Suprapubic skin (tissue), 4 donors: ENCODE data around the gene RPS6KA5.

ENCODE experiments used
- POLR2A ChIP-seq, 2 donors: fragments of 450-650 bp; IDR thresholded peaks; one replicate each; pipeline ENCODE4 v1.6.1; 2017; ENCODE audit warnings: antibody characterized with exemption in 2 of 2, mild to moderate bottlenecking in 2 of 2, moderate library complexity in 2 of 2
- POLR2AphosphoS5 ChIP-seq, 3 donors: sonication (generic); formaldehyde crosslinking; IDR thresholded peaks; one replicate each; pipeline ENCODE4 v1.6.1; 2017; ENCODE audit warnings: antibody characterized with exemption in 3 of 3
- TF ChIP-seq, protein P1 (sequence below), 2 donors: fragments of 200-600 bp in 1 of 2; fragments of 450-650 bp in 1 of 2; sonication (generic) in 1 of 2; IDR thresholded peaks; one replicate each; pipeline ENCODE4 v1.5.1; 2016 to 2019; ENCODE audit warnings: antibody characterized with exemption in 2 of 2, mild to moderate bottlenecking in 1 of 2, moderate library complexity in 1 of 2

DNA sequence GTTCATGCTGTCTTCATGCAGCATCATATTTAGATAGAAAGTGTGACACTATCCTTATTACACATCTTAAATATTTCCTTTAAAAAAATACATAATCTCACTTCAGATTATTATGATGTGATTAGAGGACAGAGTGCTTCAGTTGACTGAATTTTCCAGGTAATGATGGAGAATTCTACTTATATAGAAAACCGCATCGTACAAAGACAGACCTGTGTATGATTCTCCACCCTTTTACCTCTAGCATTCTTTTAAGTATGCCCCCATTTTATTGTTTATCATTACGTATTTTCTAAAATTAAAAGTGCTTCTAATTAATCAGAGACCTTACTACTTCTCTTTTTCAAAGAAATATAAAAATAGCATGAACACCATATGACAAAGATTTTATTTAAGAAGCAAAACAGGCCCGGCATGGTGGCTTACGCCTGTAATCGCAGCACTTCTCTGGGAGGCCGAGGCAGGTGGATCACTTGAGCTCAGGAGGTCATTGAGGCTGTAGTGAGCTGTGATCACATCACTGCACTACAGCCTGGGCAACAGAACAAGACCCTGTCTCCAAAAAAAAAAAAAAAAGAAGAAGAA is 13.9 kb downstream of the RPS6KA5 start:
- TF ChIP-seq, protein P1, sequence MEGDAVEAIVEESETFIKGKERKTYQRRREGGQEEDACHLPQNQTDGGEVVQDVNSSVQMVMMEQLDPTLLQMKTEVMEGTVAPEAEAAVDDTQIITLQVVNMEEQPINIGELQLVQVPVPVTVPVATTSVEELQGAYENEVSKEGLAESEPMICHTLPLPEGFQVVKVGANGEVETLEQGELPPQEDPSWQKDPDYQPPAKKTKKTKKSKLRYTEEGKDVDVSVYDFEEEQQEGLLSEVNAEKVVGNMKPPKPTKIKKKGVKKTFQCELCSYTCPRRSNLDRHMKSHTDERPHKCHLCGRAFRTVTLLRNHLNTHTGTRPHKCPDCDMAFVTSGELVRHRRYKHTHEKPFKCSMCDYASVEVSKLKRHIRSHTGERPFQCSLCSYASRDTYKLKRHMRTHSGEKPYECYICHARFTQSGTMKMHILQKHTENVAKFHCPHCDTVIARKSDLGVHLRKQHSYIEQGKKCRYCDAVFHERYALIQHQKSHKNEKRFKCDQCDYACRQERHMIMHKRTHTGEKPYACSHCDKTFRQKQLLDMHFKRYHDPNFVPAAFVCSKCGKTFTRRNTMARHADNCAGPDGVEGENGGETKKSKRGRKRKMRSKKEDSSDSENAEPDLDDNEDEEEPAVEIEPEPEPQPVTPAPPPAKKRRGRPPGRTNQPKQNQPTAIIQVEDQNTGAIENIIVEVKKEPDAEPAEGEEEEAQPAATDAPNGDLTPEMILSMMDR (IDR thresholded peaks at IDR 0.05) = no peak
- TF ChIP-seq POLR2A (IDR thresholded peaks at IDR 0.05) (no peak), POLR2AphosphoS5 (IDR thresholded peaks at IDR 0.05) (no peak)
